CD4-positive, alpha-beta memory T cell (primary cell): ENCODE results near the gene CCDC138. TPM values are rescaled to one million over a fixed set of nuclear protein-coding genes. Genes with fewer than 3 reads are reported as not detected.

Source experiments
- CTCF ChIA-PET: fragments of 350-600 bp; sonication (Branson Sonifier 250); formaldehyde crosslinking; loops from one replicate; lab custom pipeline; 2021; ENCODE audit warnings: inconsistent platforms; ENCODE audit not compliant: partially characterized antibody; lab: Charles Lee
- POLR2A ChIA-PET: fragments of 350-600 bp; sonication (Branson Sonifier 250); formaldehyde crosslinking; loops from one replicate; lab custom pipeline; 2021; ENCODE audit not compliant: partially characterized antibody; lab: Charles Lee
- DNase-seq, 5 donors: peaks; one replicate each; pipeline versions ENCODE4 v3.0.0 to v3.0.0-alpha.2; 2020 to 2022; ENCODE audit warnings: mixed read lengths in 1 of 5
- H3K27ac ChIP-seq: one replicate; pipeline ENCODE4 v1.7.0; 2013; ENCODE audit warnings: low read depth, low read length
- H3K27me3 ChIP-seq: 2 replicates; pipeline ENCODE4 v1.7.0; 2013; ENCODE audit warnings: mild to moderate bottlenecking, low read length, moderate library complexity; ENCODE audit not compliant: insufficient read depth
- H3K36me3 ChIP-seq: 2 replicates; pipeline ENCODE4 v1.7.0; 2013; ENCODE audit warnings: mild to moderate bottlenecking, low read length, moderate library complexity; ENCODE audit not compliant: insufficient read depth
- H3K4me1 ChIP-seq: 2 replicates; pipeline ENCODE4 v1.7.0; 2013; ENCODE audit warnings: mild to moderate bottlenecking, low read length, moderate library complexity; ENCODE audit not compliant: insufficient read depth
- H3K4me3 ChIP-seq, 2 donors: one replicate each; pipeline ENCODE4 v1.7.0; 2013; ENCODE audit warnings: low read length in 2 of 2, mild to moderate bottlenecking in 1 of 2
- H3K9me3 ChIP-seq, 2 donors: one replicate each; pipeline ENCODE4 v1.7.0; 2013; ENCODE audit warnings: low read length in 2 of 2, control low read depth in 1 of 2; ENCODE audit not compliant: control insufficient read depth in 1 of 2
- H3K27ac Mint-ChIP-seq, 7 donors: one replicate each; pipeline ENCODE4 v1.8.0; 2020 to 2021; ENCODE audit warnings: mixed read lengths in 7 of 7, mild to moderate bottlenecking in 6 of 7, inconsistent platforms in 3 of 7, moderate library complexity in 3 of 7
- H3K27me3 Mint-ChIP-seq, 2 donors: one replicate each; pipeline ENCODE4 v1.8.0; 2020 to 2021; ENCODE audit warnings: mixed read lengths in 2 of 2
- H3K36me3 Mint-ChIP-seq, 2 donors: one replicate each; pipeline ENCODE4 v1.8.0; 2020 to 2021; ENCODE audit warnings: mixed read lengths in 2 of 2, inconsistent platforms in 1 of 2, mild to moderate bottlenecking in 1 of 2
- H3K4me1 Mint-ChIP-seq, 4 donors: one replicate each; pipeline ENCODE4 v1.8.0; 2020 to 2021; ENCODE audit warnings: mixed read lengths in 4 of 4, mild to moderate bottlenecking in 1 of 4
- H3K4me3 Mint-ChIP-seq, 8 donors: one replicate each; pipeline ENCODE4 v1.8.0; 2020 to 2021; ENCODE audit warnings: mixed read lengths in 8 of 8, mild to moderate bottlenecking in 7 of 8, moderate library complexity in 6 of 8, inconsistent platforms in 3 of 8
- H3K9me3 Mint-ChIP-seq, 8 donors: one replicate each; pipeline ENCODE4 v1.8.0; 2020 to 2021; ENCODE audit warnings: mixed read lengths in 8 of 8, mild to moderate bottlenecking in 5 of 8, inconsistent platforms in 3 of 8, moderate library complexity in 1 of 8
- intact Hi-C: fragments of 100-400 bp; cut with micrococcal nuclease; formaldehyde crosslinking; loops from one replicate; pipeline ENCODE4 v1.15.1; 2023
- polyA plus RNA-seq, 2 donors: library from polyadenylated mRNA; unstranded; fragments of 300-500 nt; fragmentation: Illumina TruSeq; gene quantifications; one replicate each; pipeline ENCODE4 v1.2.3, GENCODE V29; 2021
- total RNA-seq, 2 experiments: library from RNA; stranded (reverse); gene quantifications; one replicate each; pipeline ENCODE4 v1.2.3, GENCODE V29; 2021

Gene CCDC138
- total and polyA plus RNA-seq, 4 experiments from 2014 or later = 2.6 to 4.9 (median 4.5) TPM

- POLR2A ChIA-PET = no interaction called here
- Mint-ChIP-seq H3K27me3 (no peaks in the 10 kb centered on the region), H3K36me3 (no peaks in the 10 kb centered on the region), H3K9me3 (peaks cover 0 to 2% (median 0%) of the 10 kb centered on the region in 8 donors), H3K4me3 (no peak overlapping the region), H3K27ac (no peak overlapping the region), H3K4me1 (peaks cover 0 to 2% (median 0%) of the 10 kb centered on the region in 4 donors)
- CTCF ChIA-PET = no interaction called here
- no peaks in the 10 kb centered on the region for H3K27me3 ChIP-seq
- intact Hi-C loops = no loop called here
- no peak overlapping the region for H3K4me3 ChIP-seq
- DNase-seq = no peak
- H3K9me3 ChIP-seq = no peaks in the 10 kb centered on the region
- H3K4me1 ChIP-seq = no peaks in the 10 kb centered on the region
- no peak overlapping the region for H3K27ac ChIP-seq
- H3K36me3 ChIP-seq = no peaks in the 10 kb centered on the region
Observed at GRCh38 chr2:108917526-108917925, 131.0 kb downstream of the CCDC138 start.

DNA sequence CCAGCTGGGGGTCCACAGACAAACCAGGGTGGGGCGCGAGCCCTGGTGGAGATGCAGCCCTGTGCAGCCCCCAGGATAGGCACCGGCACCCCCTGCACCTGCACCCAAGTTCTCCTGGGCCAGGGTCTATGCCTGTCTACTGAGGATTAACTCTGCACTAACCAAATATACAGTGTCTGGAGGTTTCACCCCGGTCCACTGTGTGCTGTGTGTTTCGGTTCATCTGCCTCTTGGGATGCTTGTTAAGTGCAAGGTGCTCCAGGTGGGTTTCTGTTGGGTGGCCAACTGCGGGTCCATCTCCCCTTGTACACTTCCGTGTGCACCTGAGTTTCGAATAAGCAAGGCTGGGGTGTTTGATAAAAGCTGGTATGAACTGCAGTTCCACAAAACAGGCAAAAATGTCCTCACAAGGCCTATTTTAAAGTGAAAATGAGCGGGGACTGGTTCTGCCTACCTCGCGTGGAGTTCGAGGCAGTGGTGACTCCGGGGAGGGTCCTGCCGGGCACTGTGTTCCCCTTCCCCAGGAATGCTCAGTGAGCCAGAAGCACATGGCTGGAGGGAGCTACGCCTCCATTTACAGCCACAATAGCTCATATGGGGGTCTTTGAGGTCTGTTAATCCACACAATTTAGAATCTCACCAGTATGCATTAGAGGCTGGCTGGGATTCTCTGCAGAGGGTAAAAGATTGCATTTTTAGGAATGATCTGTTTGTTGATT, 131.7 kb downstream of the CCDC138 start:
- H3K27me3 Mint-ChIP-seq = no peaks in the 10 kb centered on the region
- H3K36me3 ChIP-seq = no peaks in the 10 kb centered on the region
- ChIA-PET CTCF (no interaction called here), POLR2A (no interaction called here)
- H3K27ac Mint-ChIP-seq = no peak overlapping the region
- no peaks in the 10 kb centered on the region for H3K36me3 Mint-ChIP-seq
- intact Hi-C loops = no loop called here
- peaks cover 0 to 2% (median 0%) of the 10 kb centered on the region in 8 donors for H3K9me3 Mint-ChIP-seq
- no peak overlapping the region for H3K4me3 ChIP-seq
- H3K9me3 ChIP-seq = no peaks in the 10 kb centered on the region
- no peaks in the 10 kb centered on the region for H3K27me3 ChIP-seq
- H3K4me3 Mint-ChIP-seq = no peak overlapping the region
- peaks cover 0 to 2% (median 0%) of the 10 kb centered on the region in 4 donors for H3K4me1 Mint-ChIP-seq
- H3K27ac ChIP-seq = no peak overlapping the region
- DNase-seq = no peak
- H3K4me1 ChIP-seq = no peaks in the 10 kb centered on the region

DNA sequence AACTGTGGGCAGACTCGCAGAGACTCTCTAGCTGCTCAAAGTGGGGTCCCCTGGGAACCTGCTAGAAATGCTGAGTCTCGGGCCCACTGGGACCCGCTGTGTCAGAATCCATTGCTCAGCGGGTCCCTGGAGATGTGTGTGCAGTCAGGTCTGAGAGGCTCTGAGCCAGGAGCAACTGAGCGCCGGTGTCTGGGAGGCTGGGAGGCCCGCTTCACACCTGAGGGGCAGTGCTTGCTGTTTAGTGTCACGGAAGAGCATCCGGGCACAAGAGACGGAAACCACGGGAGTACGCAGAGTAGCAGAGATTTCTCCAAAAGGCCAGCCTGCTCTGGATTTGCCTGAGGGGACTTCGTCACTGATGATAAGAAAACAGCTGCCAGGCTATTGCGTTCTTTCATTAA, 132.4 kb downstream of the CCDC138 start:
- DNase-seq = no peak
- no peak overlapping the region for H3K27ac Mint-ChIP-seq

DNA sequence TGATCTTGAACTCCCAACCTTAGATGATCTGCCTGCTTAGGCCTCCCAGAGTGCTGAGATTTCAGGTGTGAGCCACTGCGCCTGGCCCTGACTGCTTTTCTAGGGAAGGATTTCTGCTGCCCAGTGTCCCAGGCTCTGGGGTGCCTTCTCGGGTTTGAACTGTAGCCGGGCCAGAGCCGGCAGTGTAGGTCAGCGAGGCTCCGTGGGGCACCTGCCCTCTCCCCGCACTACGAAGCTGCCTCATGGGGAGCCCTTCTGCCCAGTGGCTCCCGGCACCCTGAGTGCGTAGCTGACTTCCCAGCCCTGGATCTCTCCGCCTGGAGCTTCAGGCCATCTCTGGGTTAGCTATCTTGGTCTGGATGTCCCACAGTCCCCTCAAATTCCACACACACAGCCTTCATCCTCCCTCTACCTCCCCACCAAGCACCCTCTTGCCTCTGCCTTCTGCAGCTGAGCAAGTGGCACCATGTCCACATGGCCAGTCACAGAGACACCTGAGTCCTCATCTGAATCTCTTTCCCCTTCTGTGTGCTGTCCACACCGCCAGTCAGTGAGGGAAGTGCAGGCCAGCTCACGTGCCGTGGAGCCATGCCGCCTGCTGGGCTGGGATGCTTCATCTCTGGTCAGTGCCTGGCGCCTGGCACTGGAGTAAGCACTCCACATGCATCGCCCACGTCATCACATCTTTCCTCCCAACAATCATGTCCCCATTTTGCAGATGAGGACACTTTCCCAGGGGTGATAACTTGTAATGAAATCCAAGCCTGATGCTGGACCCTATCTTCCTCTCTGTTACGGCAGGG, 133.2 kb downstream of the CCDC138 start:
- no peak overlapping the region for H3K4me3 Mint-ChIP-seq
- peaks cover 0 to 4% (median 0%) of the 10 kb centered on the region in 8 donors for H3K9me3 Mint-ChIP-seq
- no peaks in the 10 kb centered on the region for H3K36me3 Mint-ChIP-seq
- H3K27ac ChIP-seq = no peak overlapping the region
- H3K36me3 ChIP-seq = no peaks in the 10 kb centered on the region
- no peak overlapping the region for H3K4me3 ChIP-seq
- H3K4me1 ChIP-seq = no peaks in the 10 kb centered on the region
- no peaks in the 10 kb centered on the region for H3K27me3 ChIP-seq
- no peaks in the 10 kb centered on the region for H3K27me3 Mint-ChIP-seq
- no peaks in the 10 kb centered on the region for H3K9me3 ChIP-seq
- POLR2A ChIA-PET = no interaction called here
- intact Hi-C loops = loop anchor here (10.0 kb wide), 1 partner anchor 285 kb away; no protein-coding TSS in a partner anchor
- DNase-seq = no peak
- peaks cover 0 to 2% (median 0%) of the 10 kb centered on the region in 4 donors for H3K4me1 Mint-ChIP-seq
- CTCF ChIA-PET = no interaction called here
- no peak overlapping the region for H3K27ac Mint-ChIP-seq

More for the DNA sequence above, 132.4 kb downstream of the CCDC138 start:
- Mint-ChIP-seq H3K27me3 (no peaks in the 10 kb centered on the region), H3K9me3 (peaks cover 0 to 2% (median 0%) of the 10 kb centered on the region in 8 donors), H3K36me3 (no peaks in the 10 kb centered on the region), H3K4me3 (no peak overlapping the region), H3K4me1 (peaks cover 0 to 2% (median 0%) of the 10 kb centered on the region in 4 donors)
- no peaks in the 10 kb centered on the region for H3K36me3 ChIP-seq
- ChIA-PET CTCF (no interaction called here), POLR2A (no interaction called here)
- no peaks in the 10 kb centered on the region for H3K4me1 ChIP-seq
- H3K9me3 ChIP-seq = no peaks in the 10 kb centered on the region
- H3K27me3 ChIP-seq = no peaks in the 10 kb centered on the region
- intact Hi-C loops = no loop called here
- no peak overlapping the region for H3K27ac ChIP-seq
- H3K4me3 ChIP-seq = no peak overlapping the region

DNA sequence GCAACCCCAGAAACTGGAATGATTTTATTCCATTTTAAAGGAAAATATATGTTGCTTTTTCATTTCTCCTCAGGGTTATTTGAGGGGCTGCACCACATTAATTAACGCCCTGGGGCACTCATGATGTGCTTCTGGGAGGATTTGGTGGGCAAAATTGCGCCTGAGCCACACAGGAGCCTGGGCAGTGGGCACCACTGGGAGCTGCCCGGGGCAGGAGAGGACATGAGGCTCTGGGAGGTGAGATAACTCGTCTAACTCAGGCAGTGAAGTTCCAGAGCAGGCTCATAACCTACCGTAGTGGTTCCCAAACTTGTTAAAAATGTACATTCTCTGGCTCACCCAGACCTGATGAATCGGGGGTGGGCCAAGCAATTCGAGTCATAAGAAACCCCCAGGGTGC, 134.1 kb downstream of the CCDC138 start:
- ChIA-PET CTCF (no interaction called here), POLR2A (no interaction called here)
- Histone ChIP-seq H3K9me3 (no peaks in the 10 kb centered on the region), H3K27ac (no peak overlapping the region), H3K4me3 (no peak overlapping the region), H3K4me1 (no peaks in the 10 kb centered on the region), H3K36me3 (no peaks in the 10 kb centered on the region), H3K27me3 (no peaks in the 10 kb centered on the region)
- Mint-ChIP-seq H3K9me3 (peaks cover 0 to 4% (median 0%) of the 10 kb centered on the region in 8 donors), H3K4me3 (no peak overlapping the region), H3K27ac (no peak overlapping the region), H3K36me3 (no peaks in the 10 kb centered on the region), H3K4me1 (peaks cover 0 to 2% (median 0%) of the 10 kb centered on the region in 4 donors), H3K27me3 (no peaks in the 10 kb centered on the region)
- intact Hi-C loops = loop anchor here (10.0 kb wide), 1 partner anchor 284 kb away; no protein-coding TSS in a partner anchor
- DNase-seq = no peak

- ChIA-PET CTCF (no interaction called here), POLR2A (no interaction called here)
- H3K9me3 Mint-ChIP-seq = peaks cover 0 to 4% (median 0%) of the 10 kb centered on the region in 8 donors
- peaks cover 0 to 2% (median 0%) of the 10 kb centered on the region in 4 donors for H3K4me1 Mint-ChIP-seq
- H3K27ac Mint-ChIP-seq = no peak overlapping the region
- intact Hi-C loops = loop anchor here (10.0 kb wide), 1 partner anchor 283 kb away; no protein-coding TSS in a partner anchor
- Histone ChIP-seq H3K9me3 (no peaks in the 10 kb centered on the region), H3K4me3 (no peak overlapping the region), H3K27ac (no peak overlapping the region), H3K27me3 (no peaks in the 10 kb centered on the region), H3K36me3 (no peaks in the 10 kb centered on the region), H3K4me1 (no peaks in the 10 kb centered on the region)
- H3K27me3 Mint-ChIP-seq = no peaks in the 10 kb centered on the region
- no peak for DNase-seq
- H3K4me3 Mint-ChIP-seq = no peak overlapping the region
- H3K36me3 Mint-ChIP-seq = no peaks in the 10 kb centered on the region
Observed at GRCh38 chr2:108921096-108922030, 134.8 kb downstream of the CCDC138 start.
